Astrocyte of the spinal cord (primary cell): ENCODE data around the gene ZFHX2.

Source experiments
- DNase-seq: peaks from one replicate; pipeline ENCODE4 v3.0.0; 2011; ENCODE audit warnings: low read depth, low spot score
- H3K4me3 ChIP-seq: 2 replicates; pipeline ENCODE4 v1.5.1; 2011; ENCODE audit warnings: low read depth, mild to moderate bottlenecking, low read length, moderate library complexity
- CTCF ChIP-seq: IDR thresholded peaks from 2 replicates; pipeline ENCODE4 v1.5.1; 2012; ENCODE audit warnings: low read depth, mild to moderate bottlenecking, low read length, inconsistent platforms
- in situ Hi-C: cut with HindIII; loops from 2 replicates; pipeline ENCODE4 v1.10.0; 2017; ENCODE audit warnings: low sequenced_read_pairs

Gene ZFHX2

DNA sequence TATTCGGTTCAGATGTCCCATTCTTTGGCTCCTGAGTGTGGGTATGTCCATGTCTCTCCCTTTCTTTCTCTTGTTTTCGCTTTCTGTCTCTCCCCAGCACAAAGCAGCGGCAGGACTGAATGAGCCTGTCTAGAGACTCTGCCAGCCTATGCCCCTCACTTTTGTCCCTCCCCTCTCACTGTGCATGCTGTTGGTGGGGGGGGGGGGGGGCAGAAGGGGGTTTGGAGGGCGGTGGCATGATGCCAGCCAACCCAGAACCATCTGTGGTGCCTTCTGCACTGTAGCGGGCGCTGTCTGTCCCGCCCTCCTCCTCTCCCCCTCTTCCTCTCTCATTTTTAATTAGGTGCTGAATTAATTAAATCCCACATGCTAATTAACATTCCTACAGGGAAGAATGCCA, 64.3 kb downstream of the ZFHX2 start:
- H3K4me3 ChIP-seq, result no peak overlapping the region
- DNase-seq, result no peak
- TF ChIP-seq CTCF, result no peak
- in situ Hi-C loops, result no loop called here

GRCh38 chr14:23486036-23486435, 65.5 kb downstream of the ZFHX2 start:
- no peak for DNase-seq
- in situ Hi-C loops, result no loop called here
- TF ChIP-seq CTCF, result no peak
- H3K4me3 ChIP-seq, result no peak overlapping the region

DNA sequence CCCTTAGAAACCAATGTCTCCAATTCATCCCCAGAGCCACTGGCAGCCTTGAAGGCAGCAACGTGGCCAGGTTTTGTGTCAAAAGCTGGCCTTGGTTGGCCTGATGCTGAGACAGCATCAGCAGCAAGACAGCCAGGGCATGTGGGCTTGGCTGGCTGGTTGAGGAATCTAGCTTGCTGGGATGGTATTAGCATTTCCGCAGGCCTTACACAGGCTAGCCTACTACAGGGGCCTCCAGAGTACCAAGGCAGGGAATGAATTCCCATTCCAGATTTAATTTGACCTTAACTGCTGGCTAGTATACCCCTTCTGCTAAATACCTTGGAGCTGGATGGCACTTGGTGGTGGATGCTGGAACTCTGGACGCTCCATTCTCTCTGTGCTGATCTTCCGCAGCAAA, 66.2 kb downstream of the ZFHX2 start:
- no peak for DNase-seq
- TF ChIP-seq CTCF, result no peak
- H3K4me3 ChIP-seq, result no peak overlapping the region
- in situ Hi-C loops, result no loop called here

DNA sequence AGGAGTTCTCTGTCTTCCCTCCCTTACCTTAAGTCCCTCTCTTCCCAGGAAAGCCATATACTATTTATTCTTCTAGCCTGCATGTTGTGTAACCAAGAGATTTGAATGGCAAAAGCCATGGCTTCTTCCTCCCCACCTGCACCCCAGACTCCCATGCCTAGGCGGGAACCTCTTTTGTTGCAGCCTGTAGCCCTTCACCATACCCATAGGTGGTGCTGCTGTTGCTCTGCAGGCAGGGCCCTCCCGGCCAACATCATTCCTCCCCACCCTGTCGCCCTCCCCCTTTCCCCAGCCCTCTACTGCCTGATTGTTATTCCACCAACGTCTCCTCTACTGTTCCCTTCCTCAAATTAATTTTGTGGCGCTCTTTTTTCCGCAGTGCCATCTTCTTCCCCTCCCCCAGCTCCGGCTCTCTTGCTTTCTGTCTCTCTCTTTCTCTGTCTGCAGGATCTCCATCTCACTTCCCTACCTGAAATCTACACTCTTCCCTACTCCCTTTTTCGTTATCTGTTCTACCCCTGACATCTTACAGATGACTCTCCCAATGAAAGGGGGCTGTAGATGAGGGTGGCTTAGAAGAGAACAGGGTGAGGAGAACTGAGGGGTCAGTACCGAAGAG, 68.2 kb downstream of the ZFHX2 start:
- DNase-seq, result no peak
- in situ Hi-C loops, result no loop called here
- no peak overlapping the region for H3K4me3 ChIP-seq
- peak; percentile 63 for TF ChIP-seq CTCF

DNA sequence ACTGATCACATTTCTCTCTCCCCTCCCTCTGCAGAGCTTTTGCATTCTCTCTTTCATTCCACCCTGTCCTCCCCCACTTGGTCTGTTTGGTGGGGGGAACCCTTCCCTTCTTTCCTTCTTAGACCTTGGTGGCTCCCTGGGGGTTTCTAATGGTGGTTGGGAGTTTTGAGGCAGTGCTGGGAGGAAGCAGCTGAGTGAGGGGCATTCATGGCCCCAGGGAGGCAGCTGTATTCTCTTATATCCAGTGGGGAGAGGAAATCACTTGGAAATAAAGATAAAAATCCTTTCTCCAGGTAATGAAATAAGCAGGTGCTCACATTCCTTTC, 68.8 kb downstream of the ZFHX2 start:
- in situ Hi-C loops, result no loop called here

DNA sequence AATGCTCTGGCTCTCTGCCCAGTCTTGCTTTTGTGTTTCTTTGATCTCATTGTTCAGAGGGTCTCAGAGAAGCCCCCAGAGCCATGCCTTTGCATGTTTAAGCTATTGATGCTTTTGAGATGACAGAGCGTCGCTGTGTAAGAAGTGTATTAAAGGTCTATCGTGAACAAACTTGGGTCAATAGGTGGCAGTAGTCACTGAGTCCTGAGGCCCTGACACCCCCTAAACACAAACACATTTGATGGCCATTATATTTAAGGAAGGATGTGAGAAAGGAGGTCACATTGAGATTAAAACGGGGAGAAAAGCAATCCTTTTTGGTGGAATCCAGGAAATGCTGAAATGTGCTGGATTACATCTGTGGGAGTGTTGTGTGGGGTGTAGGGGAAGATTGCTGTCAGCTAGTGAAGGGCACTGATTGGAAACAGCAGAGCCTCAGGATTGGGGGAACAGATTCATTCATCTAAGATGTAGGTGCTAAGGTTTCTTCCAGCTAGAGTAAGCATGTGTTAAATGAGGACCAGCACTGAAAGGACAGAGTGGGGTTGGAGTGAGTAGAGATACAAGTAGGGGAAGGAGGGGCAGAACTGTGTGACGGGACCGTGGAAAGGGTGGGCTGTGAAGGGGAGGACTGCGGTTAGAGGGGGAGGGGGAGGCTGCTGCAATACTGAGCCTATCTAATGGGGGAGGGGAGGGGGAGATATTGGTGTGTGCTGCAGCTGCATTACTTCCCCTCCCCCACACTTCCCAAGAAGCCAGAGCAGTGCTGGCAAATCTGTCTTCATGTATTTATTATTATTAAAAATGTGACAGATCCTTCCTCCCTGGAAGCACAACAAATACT, 69.4 kb downstream of the ZFHX2 start:
- in situ Hi-C loops, result no loop called here
- H3K4me3 ChIP-seq, result no peak overlapping the region
- no peak for TF ChIP-seq CTCF
- DNase-seq, result no peak

More for the DNA sequence above, 68.8 kb downstream of the ZFHX2 start:
- no peak for DNase-seq
- no peak overlapping the region for H3K4me3 ChIP-seq
- no peak for TF ChIP-seq CTCF
